ENCODE data around the gene STAT5A.

STAT5A gene

DNA sequence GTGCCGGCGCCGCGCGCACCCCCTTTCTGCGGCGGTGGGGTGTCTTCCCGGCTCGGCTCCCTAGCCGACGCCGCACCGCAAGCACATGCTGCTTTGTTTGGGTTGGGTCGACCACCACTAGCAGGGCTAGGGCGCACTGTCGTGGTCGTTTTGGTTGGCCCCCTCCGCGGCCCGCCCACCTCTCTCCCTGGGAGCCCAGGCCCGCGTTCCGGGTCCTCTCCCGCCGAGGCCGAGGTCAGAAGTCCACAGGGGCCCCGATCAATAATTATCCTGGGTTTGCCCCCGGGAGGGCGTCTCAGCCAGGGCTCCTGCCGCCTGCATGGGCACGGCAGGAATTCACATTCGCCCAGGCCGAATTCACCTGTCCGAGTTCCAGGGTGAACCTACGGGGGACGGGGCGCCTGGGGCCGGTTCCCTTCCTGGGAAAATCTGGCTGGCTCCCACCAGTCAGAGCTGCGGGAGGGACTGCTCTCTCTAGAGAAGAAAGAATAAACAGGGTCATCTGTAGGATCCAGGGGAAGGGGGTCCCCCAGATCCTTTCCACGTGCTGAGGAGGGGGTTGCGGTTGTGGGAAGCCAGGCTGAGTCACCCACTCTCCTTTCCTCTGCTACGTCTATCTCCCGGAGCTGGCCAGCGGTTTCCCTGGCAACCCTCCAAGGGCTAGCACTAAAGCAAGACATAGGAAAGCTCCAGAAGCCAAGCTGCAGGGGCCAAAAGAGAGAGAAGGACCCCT lies 11.5 kb upstream of the STAT5A start (continued):
- TF ChIP-seq ZBTB17 (tag by site-specific recombination; IDR thresholded peaks at IDR 0.05) (no peak), ZNF623 (tag by site-specific recombination; IDR thresholded peaks at IDR 0.05) (no peak), ZNF19 (tag by site-specific recombination; IDR thresholded peaks at IDR 0.05; ENCODE audit: low read depth) (no peak), ZNF302 (tag by site-specific recombination; IDR thresholded peaks at IDR 0.05; ENCODE audit: low read depth) (no peak), ZNF701 (tag by site-specific recombination; IDR thresholded peaks at IDR 0.05) (no peak), ZXDB (tag by site-specific recombination; IDR thresholded peaks at IDR 0.05) (no peak), PRDM1 (tag by site-specific recombination; IDR thresholded peaks at IDR 0.05) (no peak), GLIS2 (tag by site-specific recombination; IDR thresholded peaks at IDR 0.05) (peak; percentile 94), ZBTB20 (tag by site-specific recombination; IDR thresholded peaks at IDR 0.05) (peak; percentile 74; the same call in 1 of the 2 replicates), ZNF10 (tag by site-specific recombination; IDR thresholded peaks at IDR 0.05) (0 out of 2 replicates have a peak, but pooled peaks have one; percentile 20), SP7 (tag by site-specific recombination; IDR thresholded peaks at IDR 0.05) (peak; percentile 49; the same call in 1 of the 2 replicates), SALL2 (tag by site-specific recombination; IDR thresholded peaks at IDR 0.05; ENCODE audit: borderline replicate concordance) (no peak), ZNF555 (tag by site-specific recombination; conservative IDR thresholded peaks at IDR 0.05) (no peak), ZNF548 (tag by site-specific recombination; IDR thresholded peaks at IDR 0.05) (no peak), ZNF596 (tag by site-specific recombination; IDR thresholded peaks at IDR 0.05) (0 out of 2 replicates have a peak, but pooled peaks have one; percentile 6), ZNF514 (tag by site-specific recombination; IDR thresholded peaks at IDR 0.05) (no peak), ZFP37 (tag by site-specific recombination; IDR thresholded peaks at IDR 0.05) (no peak), ZNF248 (tag by site-specific recombination; IDR thresholded peaks at IDR 0.05) (no peak), GLI2 (tag by site-specific recombination; IDR thresholded peaks at IDR 0.05; ENCODE audit: borderline replicate concordance, low read depth) (no peak), REPIN1 (tag by site-specific recombination; IDR thresholded peaks at IDR 0.05; ENCODE audit: low read depth) (no peak), ZNF664 (tag by site-specific recombination; IDR thresholded peaks at IDR 0.05) (no peak)
- TF ChIP-seq, protein P1, sequence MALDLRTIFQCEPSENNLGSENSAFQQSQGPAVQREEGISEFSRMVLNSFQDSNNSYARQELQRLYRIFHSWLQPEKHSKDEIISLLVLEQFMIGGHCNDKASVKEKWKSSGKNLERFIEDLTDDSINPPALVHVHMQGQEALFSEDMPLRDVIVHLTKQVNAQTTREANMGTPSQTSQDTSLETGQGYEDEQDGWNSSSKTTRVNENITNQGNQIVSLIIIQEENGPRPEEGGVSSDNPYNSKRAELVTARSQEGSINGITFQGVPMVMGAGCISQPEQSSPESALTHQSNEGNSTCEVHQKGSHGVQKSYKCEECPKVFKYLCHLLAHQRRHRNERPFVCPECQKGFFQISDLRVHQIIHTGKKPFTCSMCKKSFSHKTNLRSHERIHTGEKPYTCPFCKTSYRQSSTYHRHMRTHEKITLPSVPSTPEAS (tag by site-specific recombination; IDR thresholded peaks at IDR 0.05), result no peak
- TF ChIP-seq, protein P2, sequence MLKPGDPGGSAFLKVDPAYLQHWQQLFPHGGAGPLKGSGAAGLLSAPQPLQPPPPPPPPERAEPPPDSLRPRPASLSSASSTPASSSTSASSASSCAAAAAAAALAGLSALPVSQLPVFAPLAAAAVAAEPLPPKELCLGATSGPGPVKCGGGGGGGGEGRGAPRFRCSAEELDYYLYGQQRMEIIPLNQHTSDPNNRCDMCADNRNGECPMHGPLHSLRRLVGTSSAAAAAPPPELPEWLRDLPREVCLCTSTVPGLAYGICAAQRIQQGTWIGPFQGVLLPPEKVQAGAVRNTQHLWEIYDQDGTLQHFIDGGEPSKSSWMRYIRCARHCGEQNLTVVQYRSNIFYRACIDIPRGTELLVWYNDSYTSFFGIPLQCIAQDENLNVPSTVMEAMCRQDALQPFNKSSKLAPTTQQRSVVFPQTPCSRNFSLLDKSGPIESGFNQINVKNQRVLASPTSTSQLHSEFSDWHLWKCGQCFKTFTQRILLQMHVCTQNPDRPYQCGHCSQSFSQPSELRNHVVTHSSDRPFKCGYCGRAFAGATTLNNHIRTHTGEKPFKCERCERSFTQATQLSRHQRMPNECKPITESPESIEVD (tag by site-specific recombination; IDR thresholded peaks at IDR 0.05), result no peak
- TF ChIP-seq, protein P3, sequence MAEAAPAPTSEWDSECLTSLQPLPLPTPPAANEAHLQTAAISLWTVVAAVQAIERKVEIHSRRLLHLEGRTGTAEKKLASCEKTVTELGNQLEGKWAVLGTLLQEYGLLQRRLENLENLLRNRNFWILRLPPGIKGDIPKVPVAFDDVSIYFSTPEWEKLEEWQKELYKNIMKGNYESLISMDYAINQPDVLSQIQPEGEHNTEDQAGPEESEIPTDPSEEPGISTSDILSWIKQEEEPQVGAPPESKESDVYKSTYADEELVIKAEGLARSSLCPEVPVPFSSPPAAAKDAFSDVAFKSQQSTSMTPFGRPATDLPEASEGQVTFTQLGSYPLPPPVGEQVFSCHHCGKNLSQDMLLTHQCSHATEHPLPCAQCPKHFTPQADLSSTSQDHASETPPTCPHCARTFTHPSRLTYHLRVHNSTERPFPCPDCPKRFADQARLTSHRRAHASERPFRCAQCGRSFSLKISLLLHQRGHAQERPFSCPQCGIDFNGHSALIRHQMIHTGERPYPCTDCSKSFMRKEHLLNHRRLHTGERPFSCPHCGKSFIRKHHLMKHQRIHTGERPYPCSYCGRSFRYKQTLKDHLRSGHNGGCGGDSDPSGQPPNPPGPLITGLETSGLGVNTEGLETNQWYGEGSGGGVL (tag by site-specific recombination; IDR thresholded peaks at IDR 0.05), result peak; percentile 10; the same call in 1 of the 2 replicates
- TF ChIP-seq, protein P4, sequence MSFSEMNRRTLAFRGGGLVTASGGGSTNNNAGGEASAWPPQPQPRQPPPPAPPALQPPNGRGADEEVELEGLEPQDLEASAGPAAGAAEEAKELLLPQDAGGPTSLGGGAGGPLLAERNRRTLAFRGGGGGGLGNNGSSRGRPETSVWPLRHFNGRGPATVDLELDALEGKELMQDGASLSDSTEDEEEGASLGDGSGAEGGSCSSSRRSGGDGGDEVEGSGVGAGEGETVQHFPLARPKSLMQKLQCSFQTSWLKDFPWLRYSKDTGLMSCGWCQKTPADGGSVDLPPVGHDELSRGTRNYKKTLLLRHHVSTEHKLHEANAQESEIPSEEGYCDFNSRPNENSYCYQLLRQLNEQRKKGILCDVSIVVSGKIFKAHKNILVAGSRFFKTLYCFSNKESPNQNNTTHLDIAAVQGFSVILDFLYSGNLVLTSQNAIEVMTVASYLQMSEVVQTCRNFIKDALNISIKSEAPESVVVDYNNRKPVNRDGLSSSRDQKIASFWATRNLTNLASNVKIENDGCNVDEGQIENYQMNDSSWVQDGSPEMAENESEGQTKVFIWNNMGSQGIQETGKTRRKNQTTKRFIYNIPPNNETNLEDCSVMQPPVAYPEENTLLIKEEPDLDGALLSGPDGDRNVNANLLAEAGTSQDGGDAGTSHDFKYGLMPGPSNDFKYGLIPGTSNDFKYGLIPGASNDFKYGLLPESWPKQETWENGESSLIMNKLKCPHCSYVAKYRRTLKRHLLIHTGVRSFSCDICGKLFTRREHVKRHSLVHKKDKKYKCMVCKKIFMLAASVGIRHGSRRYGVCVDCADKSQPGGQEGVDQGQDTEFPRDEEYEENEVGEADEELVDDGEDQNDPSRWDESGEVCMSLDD (tag by site-specific recombination; IDR thresholded peaks at IDR 0.05), result peak; percentile 67; the same call in 1 of the 2 replicates
- TF ChIP-seq, protein P5, sequence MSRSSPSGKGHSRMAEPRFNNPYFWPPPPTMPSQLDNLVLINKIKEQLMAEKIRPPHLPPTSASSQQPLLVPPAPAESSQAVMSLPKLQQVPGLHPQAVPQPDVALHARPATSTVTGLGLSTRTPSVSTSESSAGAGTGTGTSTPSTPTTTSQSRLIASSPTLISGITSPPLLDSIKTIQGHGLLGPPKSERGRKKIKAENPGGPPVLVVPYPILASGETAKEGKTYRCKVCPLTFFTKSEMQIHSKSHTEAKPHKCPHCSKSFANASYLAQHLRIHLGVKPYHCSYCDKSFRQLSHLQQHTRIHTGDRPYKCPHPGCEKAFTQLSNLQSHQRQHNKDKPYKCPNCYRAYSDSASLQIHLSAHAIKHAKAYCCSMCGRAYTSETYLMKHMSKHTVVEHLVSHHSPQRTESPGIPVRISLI (tag by site-specific recombination; IDR thresholded peaks at IDR 0.05), result no peak
- TF ChIP-seq, protein P6, sequence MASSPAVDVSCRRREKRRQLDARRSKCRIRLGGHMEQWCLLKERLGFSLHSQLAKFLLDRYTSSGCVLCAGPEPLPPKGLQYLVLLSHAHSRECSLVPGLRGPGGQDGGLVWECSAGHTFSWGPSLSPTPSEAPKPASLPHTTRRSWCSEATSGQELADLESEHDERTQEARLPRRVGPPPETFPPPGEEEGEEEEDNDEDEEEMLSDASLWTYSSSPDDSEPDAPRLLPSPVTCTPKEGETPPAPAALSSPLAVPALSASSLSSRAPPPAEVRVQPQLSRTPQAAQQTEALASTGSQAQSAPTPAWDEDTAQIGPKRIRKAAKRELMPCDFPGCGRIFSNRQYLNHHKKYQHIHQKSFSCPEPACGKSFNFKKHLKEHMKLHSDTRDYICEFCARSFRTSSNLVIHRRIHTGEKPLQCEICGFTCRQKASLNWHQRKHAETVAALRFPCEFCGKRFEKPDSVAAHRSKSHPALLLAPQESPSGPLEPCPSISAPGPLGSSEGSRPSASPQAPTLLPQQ (tag by site-specific recombination; IDR thresholded peaks at IDR 0.05), result 0 out of 2 replicates have a peak, but pooled peaks have one; percentile 15
- TF ChIP-seq, protein P7, sequence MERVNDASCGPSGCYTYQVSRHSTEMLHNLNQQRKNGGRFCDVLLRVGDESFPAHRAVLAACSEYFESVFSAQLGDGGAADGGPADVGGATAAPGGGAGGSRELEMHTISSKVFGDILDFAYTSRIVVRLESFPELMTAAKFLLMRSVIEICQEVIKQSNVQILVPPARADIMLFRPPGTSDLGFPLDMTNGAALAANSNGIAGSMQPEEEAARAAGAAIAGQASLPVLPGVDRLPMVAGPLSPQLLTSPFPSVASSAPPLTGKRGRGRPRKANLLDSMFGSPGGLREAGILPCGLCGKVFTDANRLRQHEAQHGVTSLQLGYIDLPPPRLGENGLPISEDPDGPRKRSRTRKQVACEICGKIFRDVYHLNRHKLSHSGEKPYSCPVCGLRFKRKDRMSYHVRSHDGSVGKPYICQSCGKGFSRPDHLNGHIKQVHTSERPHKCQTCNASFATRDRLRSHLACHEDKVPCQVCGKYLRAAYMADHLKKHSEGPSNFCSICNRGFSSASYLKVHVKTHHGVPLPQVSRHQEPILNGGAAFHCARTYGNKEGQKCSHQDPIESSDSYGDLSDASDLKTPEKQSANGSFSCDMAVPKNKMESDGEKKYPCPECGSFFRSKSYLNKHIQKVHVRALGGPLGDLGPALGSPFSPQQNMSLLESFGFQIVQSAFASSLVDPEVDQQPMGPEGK (tag by site-specific recombination; IDR thresholded peaks at IDR 0.05), result peak; percentile 60
